ENCODE measurements around the gene PRR35.

The PRR35 gene

DNA sequence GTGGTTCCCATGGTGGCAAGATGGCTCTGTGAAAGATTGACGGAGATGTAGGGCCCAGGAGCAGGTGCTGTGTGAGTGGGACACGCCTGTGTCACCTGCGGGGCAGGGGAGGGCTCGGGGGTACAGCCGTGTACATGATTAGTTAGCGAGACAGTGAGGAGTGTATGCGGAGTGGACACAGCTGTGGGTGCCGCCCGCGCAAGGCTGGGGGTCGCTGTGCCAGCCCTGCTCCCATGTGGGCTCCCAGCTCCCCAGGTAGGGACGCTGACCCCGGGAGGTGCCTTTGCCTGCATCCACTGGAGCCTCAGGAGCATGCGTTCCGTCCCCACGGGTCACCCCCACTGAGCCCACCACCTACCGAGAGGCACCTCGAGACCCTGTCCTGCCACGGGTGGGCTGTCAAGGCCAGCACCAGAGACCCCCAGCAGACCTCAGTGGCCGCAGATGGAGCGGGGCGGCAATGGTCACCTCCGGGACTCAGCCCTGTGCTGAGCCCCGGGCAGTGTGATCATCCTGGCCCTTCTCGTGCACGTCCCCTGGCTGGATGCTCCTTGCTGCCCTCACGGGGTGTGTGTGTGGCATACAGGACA, 25.2 kb upstream of the PRR35 start:
- Mint-ChIP-seq H3K27me3 (no peaks in the 10 kb centered on the region), H3K4me1 (ENCODE audit: low read depth) (peaks cover 35% of the 10 kb centered on the region), H3K36me3 (ENCODE audit: low read depth) (peaks cover 72% of the 10 kb centered on the region), H3K4me3 (no peak overlapping the region), H3K27ac (peak overlapping the region; percentile 72), H3K9me3 (no peaks in the 10 kb centered on the region)
- intact Hi-C loops (cut with micrococcal nuclease) = no loop called here

- Mint-ChIP-seq H3K36me3 (ENCODE audit: low read depth) (peaks cover 72% of the 10 kb centered on the region), H3K4me3 (no peak overlapping the region), H3K4me1 (ENCODE audit: low read depth) (peaks cover 27% of the 10 kb centered on the region), H3K27me3 (no peaks in the 10 kb centered on the region), H3K27ac (peak overlapping the region; percentile 72), H3K9me3 (no peaks in the 10 kb centered on the region)
- intact Hi-C loops (cut with micrococcal nuclease) = no loop called here
Measured at GRCh38 chr16:535446-536405, 24.5 kb upstream of the PRR35 start.

DNA sequence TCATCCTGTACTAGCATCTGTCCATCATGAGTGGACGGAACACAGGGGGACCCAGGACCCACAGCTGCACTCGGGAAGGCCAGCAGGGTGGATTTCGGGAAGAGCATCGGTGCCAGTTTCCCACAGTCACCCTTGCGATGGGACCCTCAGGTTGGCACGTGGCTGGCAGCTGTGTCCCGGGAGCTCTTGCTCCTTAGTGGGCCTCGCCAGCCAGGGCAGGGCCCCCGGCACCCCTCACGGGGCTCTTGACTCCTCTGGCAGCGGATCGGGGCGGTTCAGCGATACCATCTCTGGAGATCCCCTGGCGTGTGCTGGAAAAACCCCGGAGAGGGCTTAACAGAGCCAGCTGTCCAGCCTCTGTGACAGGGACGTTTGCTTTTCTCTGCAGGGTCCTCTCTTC, 23.4 kb upstream of the PRR35 start:
- Mint-ChIP-seq H3K4me3 (no peak overlapping the region), H3K9me3 (no peaks in the 10 kb centered on the region), H3K36me3 (ENCODE audit: low read depth) (peaks cover 80% of the 10 kb centered on the region), H3K4me1 (ENCODE audit: low read depth) (peaks cover 27% of the 10 kb centered on the region), H3K27ac (no peak overlapping the region), H3K27me3 (no peaks in the 10 kb centered on the region)
- intact Hi-C loops (cut with micrococcal nuclease) = no loop called here

- no peaks in the 10 kb centered on the region for H3K27me3 Mint-ChIP-seq
- H3K4me3 Mint-ChIP-seq = no peak overlapping the region
- no peak overlapping the region for H3K27ac Mint-ChIP-seq
- H3K9me3 Mint-ChIP-seq = no peaks in the 10 kb centered on the region
- intact Hi-C loops (cut with micrococcal nuclease) = no loop called here
- H3K36me3 Mint-ChIP-seq (ENCODE audit: low read depth) = peaks cover 89% of the 10 kb centered on the region
- peaks cover 27% of the 10 kb centered on the region for H3K4me1 Mint-ChIP-seq (ENCODE audit: low read depth)
Measured at GRCh38 chr16:537415-538335, 22.5 kb upstream of the PRR35 start.

DNA sequence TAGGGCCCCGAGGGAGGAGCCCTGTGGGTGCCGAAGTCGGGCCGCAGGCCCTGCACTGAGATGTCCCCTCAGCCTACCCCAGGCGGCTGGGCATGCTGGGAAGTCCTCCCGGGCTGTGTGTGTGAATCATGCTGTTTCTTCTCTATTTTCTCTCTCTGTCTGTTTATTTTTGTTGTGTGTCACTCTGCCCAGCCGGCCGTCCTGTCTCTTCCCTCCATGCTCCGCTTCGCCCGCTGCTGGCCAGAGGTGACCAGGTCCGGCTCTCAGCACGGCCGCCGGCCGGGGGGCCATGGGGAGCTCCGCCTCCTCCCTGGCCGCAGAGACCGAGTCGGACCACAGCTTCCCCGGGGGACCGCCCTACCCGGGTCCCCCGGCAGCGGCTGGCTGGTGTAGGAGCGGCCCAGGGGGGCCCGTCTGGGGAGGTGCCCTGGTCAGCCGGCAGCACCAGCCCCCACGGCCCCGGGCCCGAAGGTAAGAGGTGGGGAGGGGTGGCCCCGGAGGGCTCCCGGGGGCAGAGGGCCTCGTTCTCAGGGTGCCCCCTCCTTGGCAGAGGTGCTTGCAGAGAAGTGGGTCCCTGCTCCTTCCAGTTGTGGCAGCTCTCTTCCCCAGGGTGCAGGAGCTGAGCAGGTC, 20.2 kb upstream of the PRR35 start:
- H3K9me3 Mint-ChIP-seq = no peaks in the 10 kb centered on the region
- intact Hi-C loops (cut with micrococcal nuclease) = no loop called here
- no peaks in the 10 kb centered on the region for H3K27me3 Mint-ChIP-seq
- peaks cover 92% of the 10 kb centered on the region for H3K36me3 Mint-ChIP-seq (ENCODE audit: low read depth)
- no peak overlapping the region for H3K27ac Mint-ChIP-seq
- peaks cover 8% of the 10 kb centered on the region for H3K4me1 Mint-ChIP-seq (ENCODE audit: low read depth)
- H3K4me3 Mint-ChIP-seq = no peak overlapping the region

GRCh38 chr16:540645-541340, 19.4 kb upstream of the PRR35 start:
- H3K9me3 Mint-ChIP-seq = no peaks in the 10 kb centered on the region
- H3K4me1 Mint-ChIP-seq (ENCODE audit: low read depth) = peaks cover under 1% of the 10 kb centered on the region
- H3K4me3 Mint-ChIP-seq = no peak overlapping the region
- H3K27ac Mint-ChIP-seq = no peak overlapping the region
- intact Hi-C loops (cut with micrococcal nuclease) = no loop called here
- no peaks in the 10 kb centered on the region for H3K27me3 Mint-ChIP-seq
- peaks cover 92% of the 10 kb centered on the region for H3K36me3 Mint-ChIP-seq (ENCODE audit: low read depth)

- no peaks in the 10 kb centered on the region for H3K27me3 Mint-ChIP-seq
- intact Hi-C loops (cut with micrococcal nuclease) = no loop called here
- no peaks in the 10 kb centered on the region for H3K9me3 Mint-ChIP-seq
- no peaks in the 10 kb centered on the region for H3K4me1 Mint-ChIP-seq (ENCODE audit: low read depth)
- H3K4me3 Mint-ChIP-seq = no peak overlapping the region
- H3K27ac Mint-ChIP-seq = no peak overlapping the region
- H3K36me3 Mint-ChIP-seq (ENCODE audit: low read depth) = peaks cover 90% of the 10 kb centered on the region
Measured at GRCh38 chr16:543301-544164, 16.7 kb upstream of the PRR35 start.

GRCh38 chr16:544517-544916, 15.7 kb upstream of the PRR35 start:
- intact Hi-C loops (cut with micrococcal nuclease) = no loop called here
- Mint-ChIP-seq H3K4me3 (no peak overlapping the region), H3K36me3 (ENCODE audit: low read depth) (peaks cover 90% of the 10 kb centered on the region), H3K27ac (no peak overlapping the region), H3K9me3 (no peaks in the 10 kb centered on the region), H3K4me1 (ENCODE audit: low read depth) (no peaks in the 10 kb centered on the region), H3K27me3 (no peaks in the 10 kb centered on the region)

DNA sequence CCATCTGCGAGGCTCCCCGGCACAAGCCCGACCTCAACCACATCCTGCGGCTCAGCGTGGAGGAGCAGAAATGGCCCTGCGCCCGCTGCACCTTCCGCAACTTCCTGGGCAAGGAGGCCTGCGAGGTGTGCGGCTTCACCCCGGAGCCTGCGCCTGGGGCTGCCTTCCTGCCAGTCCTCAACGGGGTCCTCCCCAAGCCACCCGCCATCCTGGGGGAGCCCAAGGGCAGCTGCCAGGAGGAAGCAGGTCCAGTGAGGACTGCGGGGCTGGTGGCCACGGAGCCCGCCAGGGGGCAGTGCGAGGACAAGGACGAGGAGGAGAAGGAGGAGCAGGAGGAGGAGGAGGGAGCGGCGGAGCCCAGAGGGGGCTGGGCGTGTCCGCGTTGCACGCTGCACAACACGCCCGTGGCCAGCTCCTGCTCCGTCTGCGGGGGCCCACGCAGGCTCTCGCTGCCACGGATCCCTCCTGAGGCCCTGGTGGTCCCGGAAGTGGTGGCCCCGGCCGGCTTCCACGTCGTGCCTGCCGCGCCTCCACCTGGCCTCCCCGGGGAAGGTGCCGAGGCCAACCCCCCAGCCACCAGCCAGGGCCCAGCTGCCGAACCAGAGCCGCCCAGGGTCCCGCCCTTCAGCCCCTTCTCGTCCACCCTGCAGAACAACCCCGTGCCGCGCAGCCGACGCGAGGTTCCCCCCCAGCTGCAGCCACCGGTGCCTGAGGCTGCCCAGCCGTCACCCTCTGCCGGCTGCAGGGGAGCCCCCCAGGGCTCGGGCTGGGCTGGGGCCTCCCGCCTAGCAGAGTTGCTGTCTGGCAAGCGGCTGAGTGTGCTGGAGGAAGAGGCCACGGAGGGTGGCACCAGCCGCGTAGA, 13.1 kb upstream of the PRR35 start:
- H3K9me3 Mint-ChIP-seq = no peaks in the 10 kb centered on the region
- intact Hi-C loops (cut with micrococcal nuclease) = no loop called here

GRCh38 chr16:548586-548985, 11.6 kb upstream of the PRR35 start:
- Mint-ChIP-seq H3K36me3 (ENCODE audit: low read depth) (peaks cover 89% of the 10 kb centered on the region), H3K9me3 (no peaks in the 10 kb centered on the region), H3K27me3 (no peaks in the 10 kb centered on the region), H3K4me1 (ENCODE audit: low read depth) (no peaks in the 10 kb centered on the region), H3K4me3 (no peak overlapping the region), H3K27ac (no peak overlapping the region)
- intact Hi-C loops (cut with micrococcal nuclease) = no loop called here

More for the DNA sequence above, 13.1 kb upstream of the PRR35 start:
- H3K27me3 Mint-ChIP-seq = no peaks in the 10 kb centered on the region
- H3K27ac Mint-ChIP-seq = no peak overlapping the region
- peaks cover 88% of the 10 kb centered on the region for H3K36me3 Mint-ChIP-seq (ENCODE audit: low read depth)
- H3K4me1 Mint-ChIP-seq (ENCODE audit: low read depth) = no peaks in the 10 kb centered on the region
- no peak overlapping the region for H3K4me3 Mint-ChIP-seq

DNA sequence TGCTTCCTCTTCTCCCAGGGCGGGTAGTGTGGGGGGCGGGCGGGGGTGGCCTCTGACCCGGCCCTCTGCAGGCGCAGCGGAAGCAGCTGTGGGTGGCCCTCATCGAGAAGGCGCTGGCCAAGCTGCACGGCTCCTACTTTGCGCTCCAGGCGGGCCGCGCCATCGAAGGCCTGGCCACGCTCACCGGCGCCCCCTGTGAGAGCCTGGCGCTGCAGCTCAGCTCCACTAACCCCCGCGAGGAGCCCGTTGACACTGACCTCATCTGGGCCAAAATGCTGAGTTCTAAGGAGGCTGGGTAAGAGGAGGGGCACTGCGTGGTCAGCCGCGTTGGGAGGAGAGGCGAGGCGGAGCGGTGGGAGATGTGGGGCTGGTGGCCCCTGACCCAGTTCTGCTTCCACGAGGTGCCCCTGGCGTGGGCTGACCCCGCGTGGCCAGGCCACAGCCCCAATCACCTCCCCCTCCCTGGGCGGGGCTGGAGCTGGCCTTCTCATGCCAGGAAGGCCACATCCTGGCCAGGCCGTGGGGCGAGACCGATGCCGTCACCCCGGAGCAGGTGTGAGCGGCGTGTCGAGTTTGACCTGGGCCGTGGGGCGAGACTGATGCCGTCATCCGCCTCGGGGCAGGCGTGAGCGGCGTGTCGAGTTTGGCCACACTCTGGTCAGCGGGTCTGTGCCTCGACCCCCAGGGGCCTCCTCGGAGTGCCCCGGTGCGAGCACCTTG, 10.5 kb upstream of the PRR35 start:
- Mint-ChIP-seq H3K27me3 (no peaks in the 10 kb centered on the region), H3K9me3 (no peaks in the 10 kb centered on the region), H3K27ac (no peak overlapping the region), H3K4me3 (no peak overlapping the region), H3K36me3 (ENCODE audit: low read depth) (peaks cover 93% of the 10 kb centered on the region), H3K4me1 (ENCODE audit: low read depth) (no peaks in the 10 kb centered on the region)
- intact Hi-C loops (cut with micrococcal nuclease) = no loop called here
